ENCODE measurements around the gene RHOV.

The RHOV gene

GRCh38 chr15:40873694-40874561 lies at the start of gene RHOV:
Gene RHOV, minus strand, starts transcription at chr15:40874234. Its CDS starts 95 bp downstream, at chr15:40874139.
- DNase-seq: peak; percentile 48

DNA sequence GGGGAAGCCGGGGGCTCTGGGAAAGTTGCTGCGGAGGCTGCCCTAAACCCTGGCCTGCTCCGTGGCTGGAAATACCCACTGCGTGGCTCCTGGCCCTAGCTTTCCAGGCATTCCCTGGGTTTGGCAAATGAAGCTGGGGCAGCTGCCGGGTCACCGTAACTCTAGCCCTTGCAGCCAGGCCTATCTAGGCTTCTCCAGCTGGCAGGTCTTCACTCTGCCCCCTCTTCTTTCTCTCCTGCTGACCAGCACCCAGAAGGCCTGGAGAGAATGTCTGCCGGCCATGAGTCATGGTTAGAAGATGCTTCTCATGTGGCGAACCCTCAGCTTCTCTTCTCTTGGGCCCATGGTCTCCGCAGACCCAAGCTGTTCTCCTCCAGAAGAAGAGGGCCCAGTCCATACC lies 49.5 kb upstream of the RHOV start:
- no peak for DNase-seq

DNA sequence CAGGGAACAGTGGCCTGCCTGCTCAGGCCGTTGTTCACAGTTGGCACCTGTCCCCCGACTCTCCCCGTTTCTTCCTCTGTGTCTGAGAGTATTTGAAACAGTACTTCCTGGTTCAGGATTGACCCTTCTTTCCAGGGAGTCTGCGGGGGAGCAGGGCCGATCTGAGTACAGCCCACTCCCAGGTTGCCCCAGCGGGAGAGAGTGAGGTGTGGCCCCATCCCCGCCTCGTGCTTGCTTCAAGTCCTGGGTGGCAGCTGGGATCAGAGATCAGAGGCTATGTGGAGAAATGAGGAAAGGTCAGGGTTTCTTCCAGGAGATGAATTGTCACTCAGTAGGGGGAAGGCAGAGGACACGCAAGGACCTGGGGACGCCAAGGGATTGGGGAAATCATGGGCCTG lies 48.6 kb upstream of the RHOV start:
- no peak for DNase-seq

DNA sequence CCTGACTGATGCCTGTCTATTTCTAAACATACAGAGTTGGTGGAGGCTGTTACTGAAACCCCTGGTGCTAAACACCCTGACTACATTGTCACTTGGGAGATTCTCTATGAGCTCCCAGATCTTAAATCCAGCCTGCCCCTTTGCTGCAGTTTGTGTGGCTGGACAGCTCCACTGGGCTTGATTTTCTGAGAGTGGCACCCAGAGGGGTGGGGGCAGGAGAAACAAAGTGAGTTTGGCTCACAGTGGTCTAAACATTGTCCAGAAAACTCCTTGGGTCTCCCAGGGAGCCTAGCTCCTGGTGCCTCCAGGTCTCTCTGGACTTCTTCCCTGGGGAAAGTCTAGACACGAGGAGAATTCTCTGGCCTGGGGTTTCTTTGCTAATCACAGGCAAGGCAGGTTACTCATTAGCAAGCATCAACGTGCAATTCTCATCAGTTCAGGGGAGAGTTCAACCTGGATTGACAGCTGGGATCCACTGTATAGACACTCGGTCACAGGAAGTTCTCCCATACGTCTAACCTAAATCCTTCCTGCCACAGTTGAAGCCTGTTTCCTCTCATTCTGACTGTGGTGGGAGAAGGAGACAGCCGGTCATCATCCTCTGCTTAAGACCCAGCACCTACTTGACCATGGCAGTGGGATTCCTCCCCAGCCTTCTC lies 48.0 kb upstream of the RHOV start:
- no peak for DNase-seq

GRCh38 chr15:40918799-40919392 lies 44.9 kb upstream of the RHOV start:
- no peak for DNase-seq

GRCh38 chr15:40918146-40918798 lies 44.2 kb upstream of the RHOV start:
- no peak for DNase-seq

- no peak for DNase-seq
Observed at GRCh38 chr15:40917585-40917984, 43.6 kb upstream of the RHOV start.

GRCh38 chr15:40915679-40916078 lies 41.6 kb upstream of the RHOV start:
- no peak for DNase-seq

DNA sequence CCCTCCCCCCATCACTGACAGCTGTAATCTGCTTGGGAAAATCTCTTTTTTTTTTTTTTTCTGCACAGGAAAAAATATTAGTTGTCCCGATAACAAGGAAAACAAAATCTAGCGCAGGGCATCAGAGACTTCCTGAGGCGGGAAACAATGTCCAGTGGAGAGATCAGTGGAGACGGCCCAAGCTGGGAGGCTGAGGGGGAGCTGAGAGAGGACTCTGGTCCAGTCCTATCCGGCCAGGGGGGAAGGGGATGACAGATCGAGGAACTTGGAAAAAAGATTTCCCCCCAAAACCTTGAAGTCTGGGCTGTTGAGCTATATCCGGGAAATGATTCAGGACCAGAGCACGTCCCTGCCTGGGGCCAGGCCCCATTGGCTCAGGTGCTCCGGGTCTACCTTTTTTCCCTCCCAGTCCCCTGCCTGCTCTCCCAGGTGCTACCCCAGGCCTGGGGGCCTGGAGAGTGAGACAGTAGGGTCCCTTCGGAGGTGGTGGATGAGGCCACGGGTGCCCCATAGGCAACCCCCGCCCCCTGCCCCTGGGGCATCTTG lies 41.2 kb upstream of the RHOV start:
- DNase-seq: no peak

DNA sequence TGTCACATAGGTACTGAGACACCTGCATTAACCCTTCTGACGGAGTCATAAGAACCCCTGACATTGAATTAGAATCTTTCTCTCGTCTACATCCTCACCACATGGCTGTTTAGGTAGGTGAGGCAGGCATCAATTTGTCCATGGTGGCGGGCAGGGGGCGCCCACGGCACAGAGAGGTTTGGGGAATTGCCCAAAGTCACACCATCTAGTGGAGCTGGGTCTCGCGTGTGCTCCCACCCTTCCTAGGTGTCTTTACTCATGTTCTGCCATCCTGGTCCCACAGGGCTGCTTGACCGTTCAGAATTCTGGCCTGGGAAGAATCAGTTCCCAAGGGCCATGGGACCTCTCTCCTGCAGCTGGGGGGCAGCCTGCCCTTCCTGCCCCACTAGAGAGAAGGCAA lies 40.5 kb upstream of the RHOV start:
- DNase-seq: no peak

DNA sequence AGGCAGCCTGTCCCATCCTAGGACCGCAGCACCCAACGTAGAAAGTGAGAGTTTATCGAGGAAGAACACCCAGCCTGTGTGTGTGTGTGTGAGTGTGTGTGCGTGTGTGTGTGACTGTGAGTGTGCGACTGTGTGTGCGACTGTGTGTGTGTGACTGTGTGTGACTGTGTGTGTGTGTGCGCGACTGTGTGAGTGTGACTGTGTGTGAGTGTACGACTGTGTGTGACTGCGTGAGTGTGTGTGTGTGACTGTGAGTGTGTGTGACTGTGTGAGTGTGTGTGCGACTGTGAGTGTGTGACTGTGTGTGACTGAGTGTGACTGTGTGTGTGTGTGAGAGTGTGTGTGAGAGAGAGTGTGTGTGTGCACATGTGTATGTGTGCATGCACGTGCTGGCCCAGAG lies 40.0 kb upstream of the RHOV start:
- no peak for DNase-seq

DNA sequence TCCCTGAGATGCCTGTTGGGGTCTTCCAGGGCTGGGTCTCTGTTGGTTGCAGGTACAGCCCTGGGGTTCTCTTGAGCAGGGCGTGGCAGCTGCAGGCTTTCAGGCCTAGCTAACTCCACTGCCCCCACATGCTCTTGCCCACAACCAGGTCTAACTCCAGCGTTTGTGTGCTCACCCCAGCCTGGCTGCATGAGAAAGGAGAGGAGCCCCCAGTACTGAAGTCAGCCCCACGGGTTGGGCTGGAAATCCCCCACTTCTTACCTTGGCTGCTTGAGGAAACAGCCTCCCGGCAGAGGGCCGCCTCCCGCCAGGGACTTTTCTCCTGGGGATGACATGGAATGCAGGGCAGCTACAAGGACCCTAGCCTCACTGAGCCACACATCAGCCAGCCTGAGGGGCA lies 38.4 kb upstream of the RHOV start:
- no peak for DNase-seq

- no peak for DNase-seq
Observed at GRCh38 chr15:40911693-40912092, 37.7 kb upstream of the RHOV start.

- DNase-seq: no peak
Observed at GRCh38 chr15:40911141-40911540, 37.1 kb upstream of the RHOV start.

- DNase-seq: no peak
Observed at GRCh38 chr15:40909662-40910630, 35.9 kb upstream of the RHOV start.

DNA sequence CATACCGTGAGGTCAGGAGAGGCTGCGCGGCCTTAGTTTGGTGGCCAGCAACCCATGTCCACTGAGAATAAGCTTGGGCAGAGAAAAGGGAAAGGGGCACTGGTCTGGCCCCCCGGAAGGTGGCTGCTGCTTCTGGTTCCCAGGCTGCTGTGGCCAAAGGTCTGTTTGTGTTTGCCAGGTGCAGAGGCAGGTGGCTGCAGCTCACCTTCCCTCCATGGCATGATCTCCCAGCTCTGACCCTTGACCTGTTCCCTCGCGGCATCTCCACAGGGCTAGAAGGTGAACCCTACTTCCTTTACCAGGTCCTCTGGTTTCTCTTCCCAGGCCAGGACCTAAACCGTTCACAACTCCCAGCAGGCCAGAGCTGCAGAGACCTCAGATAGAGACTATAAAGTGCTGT lies 34.1 kb upstream of the RHOV start:
- no peak for DNase-seq

- DNase-seq: peak; percentile 45
Observed at GRCh38 chr15:40906991-40907802, 33.2 kb upstream of the RHOV start.

- DNase-seq: peak; percentile 76
Observed at GRCh38 chr15:40906091-40906990, 32.3 kb upstream of the RHOV start.

DNA sequence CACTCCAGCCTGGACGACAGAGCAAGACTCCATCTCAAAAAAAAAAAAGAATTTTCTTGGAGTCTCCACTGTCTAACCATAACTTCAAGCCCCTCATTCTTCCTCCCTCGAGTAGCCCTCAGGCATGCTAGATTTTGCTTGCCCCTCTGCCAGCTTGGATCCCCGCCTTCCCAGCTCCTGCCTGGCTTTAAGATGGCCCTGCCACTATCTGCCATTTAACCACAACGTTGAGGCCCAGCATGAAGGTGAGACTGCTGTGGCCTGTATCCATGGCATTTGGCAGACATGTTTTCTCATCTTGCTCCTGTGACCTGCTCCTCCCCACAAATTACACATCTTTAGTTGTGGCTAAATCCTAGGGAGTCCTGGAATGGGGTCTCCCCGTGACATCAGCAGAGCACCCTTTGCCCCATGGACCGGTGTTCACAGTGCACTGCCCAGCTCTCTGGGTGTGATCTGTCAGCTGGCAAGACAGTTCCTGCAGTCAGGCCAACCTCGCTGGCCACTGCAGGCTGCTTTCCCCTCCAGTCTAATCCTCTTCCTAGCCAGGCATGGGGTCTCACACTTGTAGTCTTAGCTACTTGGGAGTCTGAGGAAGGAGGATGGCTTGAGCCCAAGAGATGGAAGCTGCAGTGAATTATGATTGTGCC lies 30.6 kb upstream of the RHOV start:
- no peak for DNase-seq

Data from stimulated activated CD4-positive, alpha-beta T cell treated with anti-CD3 and anti-CD28 coated beads, Interleukin-12 subunit alpha, Interleukin-12 subunit beta, amount 100 ng/mL, for 4 hours (primary cell).